ENCODE results near the gene C11orf91. TPM values are rescaled to one million over a fixed set of nuclear protein-coding genes. Genes with fewer than 3 reads are reported as not detected.

The C11orf91 gene
- total RNA-seq, 2 experiments from 2014 or later = not detected

DNA sequence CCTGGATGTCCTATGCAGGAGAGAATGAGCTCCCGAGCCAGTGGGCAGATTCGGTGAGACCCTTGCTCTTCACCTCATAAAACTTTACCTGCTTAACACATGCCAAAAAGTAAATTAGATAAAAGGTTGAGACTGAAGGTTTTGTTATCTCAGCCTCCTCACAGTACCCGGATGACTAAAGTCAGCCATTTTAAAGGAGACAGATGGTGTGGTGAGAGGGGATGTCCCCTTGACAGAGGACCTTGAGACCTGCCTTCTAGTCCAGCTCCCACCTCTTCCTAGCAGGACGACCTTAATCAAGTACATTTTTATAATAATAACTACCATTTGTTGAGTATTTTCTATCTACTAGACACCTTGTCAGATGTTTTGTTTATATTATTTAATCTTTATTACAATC lies 39.7 kb downstream of the C11orf91 start:
- Mint-ChIP-seq H3K27me3 (peaks cover 4% of the 10 kb centered on the region), H3K9me3 (no peaks in the 10 kb centered on the region), H3K36me3 (ENCODE audit: low read depth) (no peaks in the 10 kb centered on the region), H3K4me1 (no peaks in the 10 kb centered on the region), H3K27ac (no peak overlapping the region), H3K4me3 (no peak overlapping the region)
- CTCF ChIA-PET = no interaction called here
- DNase-seq = no peak
- POLR2A ChIA-PET = no interaction called here

DNA sequence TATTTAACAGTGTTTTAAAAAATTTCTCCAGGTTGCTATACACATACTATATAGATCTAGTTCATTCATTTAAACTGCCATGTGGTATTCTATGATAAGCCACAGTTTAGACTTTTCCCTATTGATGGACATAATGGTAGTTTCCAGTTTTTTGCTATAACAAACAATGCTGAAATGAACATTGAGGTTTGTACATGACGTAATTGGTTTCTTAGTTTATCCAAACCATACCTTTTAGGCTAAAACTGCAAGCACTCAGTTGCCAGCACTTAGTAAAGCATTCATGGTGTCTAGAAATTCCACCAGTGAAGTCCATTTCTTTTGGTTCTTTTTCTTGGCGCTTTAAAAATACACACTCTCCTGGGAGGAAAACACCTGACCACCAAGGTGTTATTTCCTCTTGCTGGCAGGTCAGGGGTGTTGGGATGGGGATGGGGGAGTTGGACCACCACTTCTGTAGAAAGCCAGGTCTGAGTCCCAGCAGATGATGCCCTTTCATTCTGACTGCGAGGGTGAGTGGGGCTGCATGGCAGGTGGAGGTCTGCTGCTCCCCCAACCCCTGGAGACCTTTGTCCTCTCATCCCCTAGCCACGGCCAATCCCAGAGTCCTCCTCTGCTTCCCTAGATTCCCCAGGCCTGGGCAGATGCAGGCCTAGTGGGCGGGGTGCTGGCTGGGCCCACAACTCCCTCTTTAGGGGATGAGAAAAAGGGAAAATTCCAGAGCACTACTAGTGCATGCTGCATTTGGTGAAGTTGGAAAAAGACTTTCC lies 41.1 kb downstream of the C11orf91 start:
- no peak overlapping the region for H3K27ac Mint-ChIP-seq
- no peaks in the 10 kb centered on the region for H3K4me1 Mint-ChIP-seq
- H3K36me3 Mint-ChIP-seq (ENCODE audit: low read depth) = no peaks in the 10 kb centered on the region
- no peak for DNase-seq
- H3K27me3 Mint-ChIP-seq = peaks cover 8% of the 10 kb centered on the region
- ChIA-PET POLR2A (no interaction called here), CTCF (no interaction called here)
- H3K4me3 Mint-ChIP-seq = no peak overlapping the region
- no peaks in the 10 kb centered on the region for H3K9me3 Mint-ChIP-seq

DNA sequence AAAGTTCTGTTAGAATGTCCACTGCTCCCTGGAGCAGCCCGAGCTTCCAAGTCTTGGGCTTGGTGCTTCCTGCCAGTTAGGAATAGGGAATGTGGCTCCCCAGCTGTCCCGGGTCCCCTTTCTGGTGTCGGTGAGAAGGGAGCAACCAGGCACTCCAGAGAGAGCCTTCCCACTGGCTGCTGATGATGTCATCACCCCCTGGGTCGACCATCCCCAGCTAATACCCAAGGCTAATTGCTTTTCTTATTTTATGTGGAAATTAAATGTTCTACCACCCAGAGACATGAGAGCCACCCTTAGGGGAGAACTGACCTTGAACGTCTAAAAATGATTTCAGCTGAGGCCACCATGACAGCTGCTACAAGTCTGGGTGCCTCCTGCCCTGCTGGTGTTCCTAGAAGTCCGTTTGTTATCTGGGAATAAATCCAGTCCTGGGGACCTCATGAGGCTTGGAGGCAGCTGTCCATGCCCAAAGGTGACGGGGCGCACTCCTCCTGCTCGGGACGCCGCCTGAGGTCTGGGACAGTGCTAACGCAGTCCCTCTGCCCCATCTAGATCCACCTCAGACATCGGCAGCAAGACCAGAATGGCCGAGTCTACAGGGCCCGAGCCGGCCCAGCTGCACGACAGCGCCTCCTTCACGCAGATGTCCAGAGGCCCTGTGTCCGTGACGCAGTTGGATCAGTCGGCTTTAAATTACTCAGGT lies 42.3 kb downstream of the C11orf91 start:
- POLR2A ChIA-PET = no interaction called here
- DNase-seq = no peak
- H3K36me3 Mint-ChIP-seq (ENCODE audit: low read depth) = no peaks in the 10 kb centered on the region
- CTCF ChIA-PET = no interaction called here
- H3K4me1 Mint-ChIP-seq = no peaks in the 10 kb centered on the region
- H3K4me3 Mint-ChIP-seq = no peak overlapping the region
- H3K27me3 Mint-ChIP-seq = peaks cover 8% of the 10 kb centered on the region
- H3K27ac Mint-ChIP-seq = no peak overlapping the region
- H3K9me3 Mint-ChIP-seq = no peaks in the 10 kb centered on the region

DNA sequence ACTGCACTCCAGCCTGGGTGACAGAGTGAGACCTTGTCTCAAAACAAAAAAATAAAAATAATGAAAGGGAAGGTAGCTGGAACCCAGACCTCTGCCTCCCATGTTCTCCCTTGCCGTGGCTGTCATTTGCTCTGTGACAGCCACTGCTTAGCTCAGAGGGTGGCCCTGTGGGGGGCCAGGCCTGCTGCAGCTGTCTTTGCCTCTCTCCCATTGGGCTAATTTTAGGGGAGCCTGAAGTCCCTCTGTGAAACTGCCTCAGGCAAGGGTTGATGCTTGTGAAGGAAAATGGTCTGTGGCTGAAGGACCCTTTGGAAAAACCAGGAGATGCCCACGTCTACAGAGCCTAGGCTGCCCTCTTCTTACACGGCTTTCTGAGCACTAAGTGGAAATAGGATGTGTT lies 42.9 kb downstream of the C11orf91 start:
- ChIA-PET CTCF (no interaction called here), POLR2A (no interaction called here)
- Mint-ChIP-seq H3K9me3 (no peaks in the 10 kb centered on the region), H3K27ac (no peak overlapping the region), H3K36me3 (ENCODE audit: low read depth) (no peaks in the 10 kb centered on the region), H3K4me3 (no peak overlapping the region), H3K27me3 (peaks cover 10% of the 10 kb centered on the region), H3K4me1 (no peaks in the 10 kb centered on the region)
- no peak for DNase-seq

DNA sequence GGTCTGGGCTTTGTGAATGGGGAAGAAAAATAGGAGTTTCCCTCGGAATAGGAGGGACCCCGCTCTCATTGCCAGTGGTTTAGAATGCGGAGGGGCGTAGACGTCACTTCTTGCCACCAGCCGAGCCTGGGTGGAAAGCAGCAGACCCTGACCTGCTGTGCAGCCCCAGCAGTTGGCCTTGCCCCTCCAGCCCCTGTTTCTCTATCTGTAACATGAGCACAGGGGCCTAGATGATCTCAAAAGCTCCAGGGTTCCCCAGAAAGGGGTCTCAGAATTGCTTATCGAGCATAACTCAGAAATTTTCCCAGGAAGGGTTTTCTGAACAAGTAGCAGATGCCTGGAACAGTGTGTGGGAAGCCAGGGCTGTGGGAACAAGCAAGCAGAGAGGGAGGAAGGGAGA lies 43.9 kb downstream of the C11orf91 start:
- Mint-ChIP-seq H3K9me3 (no peaks in the 10 kb centered on the region), H3K27ac (no peak overlapping the region), H3K4me3 (no peak overlapping the region), H3K36me3 (ENCODE audit: low read depth) (no peaks in the 10 kb centered on the region), H3K27me3 (peaks cover 11% of the 10 kb centered on the region), H3K4me1 (no peaks in the 10 kb centered on the region)
- ChIA-PET POLR2A (no interaction called here), CTCF (no interaction called here)
- DNase-seq = no peak

DNA sequence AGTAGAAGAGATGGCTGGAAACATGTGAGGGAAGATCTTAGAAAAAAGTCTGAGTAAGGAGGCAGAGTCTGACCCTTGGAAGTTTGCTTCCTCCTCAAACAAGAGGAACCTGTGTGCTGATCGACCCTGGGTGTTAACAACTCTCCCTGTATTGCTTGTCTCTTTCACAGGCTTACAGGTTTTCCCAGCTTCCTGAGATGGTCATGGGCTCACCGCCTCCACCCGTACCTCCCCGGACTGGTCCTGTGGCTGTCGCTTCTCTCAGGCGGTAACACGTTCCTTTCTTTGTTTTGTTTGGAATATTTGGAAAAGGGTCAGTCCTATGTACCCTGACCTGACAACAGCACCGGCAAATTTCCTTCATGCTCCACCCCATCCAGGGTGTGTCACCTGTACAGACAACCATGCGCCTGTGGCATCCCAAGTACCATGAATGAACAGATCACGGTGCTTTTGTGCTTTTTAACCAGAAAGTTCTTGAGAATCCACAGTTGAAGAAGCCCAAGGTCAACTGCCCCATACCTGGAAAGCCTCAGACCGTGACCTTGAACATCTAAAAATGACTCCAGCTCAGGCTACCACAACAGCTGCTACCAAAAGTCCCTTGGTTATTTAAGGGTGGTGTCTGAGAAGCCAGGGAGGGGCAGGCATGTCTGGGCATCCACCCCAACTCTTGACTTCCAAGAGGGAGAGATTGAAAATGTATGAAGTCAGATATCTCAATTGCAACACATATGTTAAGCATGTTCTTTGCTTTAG lies 44.6 kb downstream of the C11orf91 start:
- ChIA-PET POLR2A (no interaction called here), CTCF (no interaction called here)
- no peak overlapping the region for H3K27ac Mint-ChIP-seq
- DNase-seq = no peak
- H3K9me3 Mint-ChIP-seq = no peaks in the 10 kb centered on the region
- H3K36me3 Mint-ChIP-seq (ENCODE audit: low read depth) = no peaks in the 10 kb centered on the region
- H3K4me1 Mint-ChIP-seq = no peaks in the 10 kb centered on the region
- H3K27me3 Mint-ChIP-seq = peaks cover 11% of the 10 kb centered on the region
- no peak overlapping the region for H3K4me3 Mint-ChIP-seq

DNA sequence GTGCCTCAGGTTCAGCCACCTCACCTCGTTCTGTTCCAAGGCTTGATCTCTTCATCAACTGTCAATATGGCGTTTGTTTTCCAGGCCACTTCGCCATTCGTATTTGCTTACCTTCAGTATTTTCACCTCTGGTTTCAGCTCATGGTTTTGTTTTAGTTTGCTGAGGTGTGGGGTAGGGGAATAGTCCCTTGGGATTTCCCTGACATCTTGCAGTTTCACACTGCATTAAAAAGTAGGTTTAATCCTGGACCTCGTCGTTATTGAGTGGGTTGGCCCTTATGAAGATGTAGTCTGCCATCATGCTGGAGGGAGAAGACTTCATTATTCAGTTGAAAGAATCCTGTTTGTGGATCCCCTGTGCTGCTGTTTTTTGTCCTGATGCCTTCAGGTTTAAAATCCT lies 46.0 kb downstream of the C11orf91 start:
- Mint-ChIP-seq H3K27ac (no peak overlapping the region), H3K36me3 (ENCODE audit: low read depth) (no peaks in the 10 kb centered on the region), H3K9me3 (no peaks in the 10 kb centered on the region), H3K4me3 (no peak overlapping the region), H3K4me1 (no peaks in the 10 kb centered on the region), H3K27me3 (peaks cover 17% of the 10 kb centered on the region)
- ChIA-PET POLR2A (no interaction called here), CTCF (no interaction called here)
- DNase-seq = no peak

DNA sequence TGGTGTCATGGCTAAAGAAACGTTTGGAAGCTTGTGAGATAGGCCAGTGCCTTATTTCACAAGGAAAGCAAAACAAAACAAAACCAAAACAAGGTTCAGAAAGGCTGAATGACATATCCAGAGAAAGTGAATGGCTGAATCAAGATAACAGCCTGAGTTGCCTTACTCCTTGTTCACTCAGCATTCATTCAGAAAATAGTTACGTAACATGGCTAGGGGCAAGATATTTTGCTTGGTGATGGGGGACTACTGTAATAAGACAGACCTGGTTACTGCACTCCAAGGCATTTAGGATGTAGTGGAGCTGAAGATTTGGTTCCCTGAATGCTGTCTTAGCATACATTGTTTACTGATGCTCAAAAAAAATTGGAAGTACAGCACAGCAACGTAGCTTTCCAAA lies 47.7 kb downstream of the C11orf91 start:
- Mint-ChIP-seq H3K4me3 (no peak overlapping the region), H3K36me3 (ENCODE audit: low read depth) (no peaks in the 10 kb centered on the region), H3K27ac (no peak overlapping the region), H3K9me3 (no peaks in the 10 kb centered on the region), H3K27me3 (peaks cover 15% of the 10 kb centered on the region), H3K4me1 (no peaks in the 10 kb centered on the region)
- no peak for DNase-seq
- ChIA-PET POLR2A (no interaction called here), CTCF (no interaction called here)

DNA sequence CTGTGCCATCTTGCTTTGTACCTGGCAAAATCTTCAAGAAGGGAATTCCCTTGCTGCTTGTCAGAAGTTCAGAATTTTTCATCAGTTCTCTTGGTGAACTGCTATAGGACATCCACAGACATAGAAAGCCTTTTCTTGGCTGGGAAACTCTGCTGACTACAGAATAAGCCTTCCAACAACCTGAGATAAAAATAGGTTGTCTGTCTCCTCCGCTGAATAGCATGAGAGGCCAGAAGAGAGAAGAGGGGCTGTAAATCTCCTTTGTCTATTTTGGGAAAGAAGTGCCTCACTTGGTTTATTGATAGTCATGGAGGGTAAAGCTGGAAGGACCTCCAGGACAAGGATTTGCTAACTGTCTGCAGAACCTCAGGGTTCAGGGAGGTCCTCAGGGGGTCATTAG lies 48.2 kb downstream of the C11orf91 start:
- peaks cover 15% of the 10 kb centered on the region for H3K27me3 Mint-ChIP-seq
- POLR2A ChIA-PET = no interaction called here
- H3K36me3 Mint-ChIP-seq (ENCODE audit: low read depth) = no peaks in the 10 kb centered on the region

DNA sequence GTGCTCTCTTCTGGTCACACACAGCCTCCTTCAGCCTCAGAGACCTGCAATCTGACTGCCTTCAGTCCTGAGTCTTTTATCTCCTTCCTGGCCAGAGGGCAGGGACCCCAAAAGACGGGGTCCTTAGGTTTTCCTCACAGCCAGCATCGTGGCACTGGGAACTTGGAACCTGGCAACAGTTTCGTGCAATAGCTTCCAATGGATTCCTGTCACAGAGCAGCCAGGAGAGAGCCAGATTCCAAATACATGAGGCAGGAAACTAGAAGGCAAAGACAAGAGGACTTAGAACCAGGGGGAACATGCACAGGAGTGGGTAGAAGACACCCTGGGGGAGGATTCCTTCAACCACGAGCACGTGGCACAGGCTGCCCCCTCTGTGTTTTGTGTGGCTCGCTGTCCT lies 48.6 kb downstream of the C11orf91 start:
- H3K27ac Mint-ChIP-seq = no peak overlapping the region
- CTCF ChIA-PET = no interaction called here
- POLR2A ChIA-PET = no interaction called here
- H3K4me1 Mint-ChIP-seq = no peaks in the 10 kb centered on the region
- peaks cover 15% of the 10 kb centered on the region for H3K27me3 Mint-ChIP-seq
- DNase-seq = no peak
- no peak overlapping the region for H3K4me3 Mint-ChIP-seq
- no peaks in the 10 kb centered on the region for H3K9me3 Mint-ChIP-seq
- H3K36me3 Mint-ChIP-seq (ENCODE audit: low read depth) = no peaks in the 10 kb centered on the region

More for the DNA sequence above, 48.2 kb downstream of the C11orf91 start:
- H3K4me1 Mint-ChIP-seq = no peaks in the 10 kb centered on the region
- CTCF ChIA-PET = no interaction called here
- DNase-seq = no peak
- H3K4me3 Mint-ChIP-seq = no peak overlapping the region
- no peaks in the 10 kb centered on the region for H3K9me3 Mint-ChIP-seq
- no peak overlapping the region for H3K27ac Mint-ChIP-seq

DNA sequence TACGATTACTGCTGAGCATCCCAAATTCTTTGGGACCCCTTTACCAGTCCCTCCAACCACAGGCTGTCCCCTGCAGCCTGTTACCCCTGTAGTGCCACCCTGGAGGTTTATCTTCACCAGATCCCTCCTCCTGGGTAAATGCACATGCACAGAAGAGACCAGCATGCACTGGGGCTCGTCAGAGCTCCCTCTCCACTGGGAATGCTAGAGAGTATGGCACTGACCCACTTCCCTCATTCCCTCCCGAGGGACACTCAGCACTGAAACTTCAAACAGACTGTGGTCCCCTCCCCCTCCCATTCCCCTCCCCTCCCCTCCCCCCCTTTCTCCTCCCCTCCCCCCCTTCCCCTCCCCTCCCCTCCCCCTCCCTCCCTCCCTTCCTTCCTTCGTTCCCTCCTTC lies 49.1 kb downstream of the C11orf91 start:
- no peaks in the 10 kb centered on the region for H3K9me3 Mint-ChIP-seq
- CTCF ChIA-PET = interaction anchor here (0.6 kb wide), 1 partner anchor 428 kb away, joined by 3 read pairs; no protein-coding TSS in a partner anchor

DNA sequence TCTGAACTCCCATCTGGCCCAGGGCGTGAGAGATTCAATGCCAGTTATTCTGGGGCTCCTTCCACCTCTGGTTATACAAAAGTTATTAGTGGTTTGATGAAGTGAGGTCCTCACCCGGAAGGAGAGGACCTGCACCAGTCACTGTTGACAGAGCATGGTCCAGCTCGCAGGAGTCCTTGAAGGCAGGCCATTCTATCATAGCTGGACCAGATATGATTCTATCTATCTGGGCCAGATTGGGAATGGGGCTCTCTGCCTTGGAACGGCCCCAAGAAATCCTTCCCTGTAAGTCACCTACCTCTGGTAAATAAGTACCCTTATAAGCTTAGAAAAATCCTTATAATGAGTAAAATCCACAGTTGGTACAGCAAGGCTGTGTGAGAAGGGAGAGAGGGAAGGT lies 50.7 kb downstream of the C11orf91 start:
- no peak for DNase-seq
- ChIA-PET POLR2A (no interaction called here), CTCF (no interaction called here)
- H3K9me3 Mint-ChIP-seq = no peaks in the 10 kb centered on the region
- peaks cover 11% of the 10 kb centered on the region for H3K27me3 Mint-ChIP-seq
- no peak overlapping the region for H3K4me3 Mint-ChIP-seq
- no peak overlapping the region for H3K27ac Mint-ChIP-seq
- no peaks in the 10 kb centered on the region for H3K4me1 Mint-ChIP-seq
- no peaks in the 10 kb centered on the region for H3K36me3 Mint-ChIP-seq (ENCODE audit: low read depth)

More for the DNA sequence above, 49.1 kb downstream of the C11orf91 start:
- no peak for DNase-seq
- POLR2A ChIA-PET = no interaction called here
- peaks cover 15% of the 10 kb centered on the region for H3K27me3 Mint-ChIP-seq
- no peak overlapping the region for H3K27ac Mint-ChIP-seq
- H3K4me1 Mint-ChIP-seq = no peaks in the 10 kb centered on the region
- no peak overlapping the region for H3K4me3 Mint-ChIP-seq
- no peaks in the 10 kb centered on the region for H3K36me3 Mint-ChIP-seq (ENCODE audit: low read depth)

All from activated CD4-positive, alpha-beta memory T cell treated with anti-CD3 and anti-CD28 coated beads, Interleukin-2, amount 10 ng/mL, durations not matched to agents 7 days and 5 days (primary cell).